ENCODE results near the gene DENND10.

Gene DENND10

DNA sequence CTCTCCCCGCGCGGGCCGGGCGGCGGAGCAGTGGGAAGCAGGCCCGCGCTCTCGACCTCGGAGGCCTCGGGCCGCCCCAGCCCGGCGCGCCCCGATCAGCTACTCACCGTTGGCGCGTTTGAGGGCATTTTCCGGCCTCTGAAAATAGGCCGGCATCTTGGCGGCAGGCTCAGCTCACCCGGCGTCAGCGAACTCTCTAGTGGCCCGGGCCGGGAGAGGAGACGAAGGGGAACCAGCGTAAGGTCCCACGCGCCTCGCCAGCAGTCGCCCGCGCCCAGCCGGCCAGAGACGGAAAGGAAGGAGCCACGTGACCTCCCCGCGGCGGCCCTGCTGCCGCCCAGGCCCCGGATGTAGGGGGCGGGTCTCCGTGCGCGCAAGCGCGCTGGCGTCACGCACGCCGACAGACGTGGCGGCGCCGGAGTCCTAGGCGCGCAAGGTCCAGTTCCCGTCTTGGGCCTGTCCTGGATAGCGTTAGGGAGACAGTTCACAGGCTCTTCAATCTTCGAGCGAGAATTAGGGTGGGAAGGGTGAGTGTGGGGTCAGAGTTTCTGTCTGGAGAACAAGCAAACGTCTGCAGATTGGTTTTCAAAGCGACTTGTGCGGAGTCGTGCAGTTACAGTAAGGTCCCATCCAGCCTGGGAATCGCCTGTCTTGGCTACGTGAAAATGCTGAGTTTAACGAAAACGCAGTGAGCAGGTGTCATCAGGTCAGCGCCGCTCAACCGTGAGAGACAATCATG, 23.2 kb upstream of the DENND10 start, which contains the start of gene EIF3A:
Gene EIF3A (minus strand): TSS at position 297 of the 739 bp plus-strand sequence. CDS start 141 bp downstream, at position 156.
- ATAC-seq, result peak; percentile 88
- TF ChIP-seq ZNF8 (CRISPR knock-in tag; IDR thresholded peaks at IDR 0.05) (no peak), ZFP3 (CRISPR knock-in tag; IDR thresholded peaks at IDR 0.05) (no peak), PATZ1 (CRISPR knock-in tag; IDR thresholded peaks at IDR 0.05; ENCODE audit: borderline replicate concordance) (no peak), CSDC2 (CRISPR knock-in tag; IDR thresholded peaks at IDR 0.05) (no peak; the same call in 1 of the 2 replicates), ARNTL (CRISPR knock-in tag; IDR thresholded peaks at IDR 0.05; ENCODE audit: borderline replicate concordance, low read depth) (no peak), ZFP30 (CRISPR knock-in tag; IDR thresholded peaks at IDR 0.05) (no peak), ZC3H10 (CRISPR knock-in tag; IDR thresholded peaks at IDR 0.05) (no peak), PPARA (CRISPR knock-in tag; IDR thresholded peaks at IDR 0.05; ENCODE audit: borderline replicate concordance) (no peak), TOX (CRISPR knock-in tag; IDR thresholded peaks at IDR 0.05; ENCODE audit: borderline replicate concordance) (no peak), OSR1 (CRISPR knock-in tag; IDR thresholded peaks at IDR 0.05) (no peak)

DNA sequence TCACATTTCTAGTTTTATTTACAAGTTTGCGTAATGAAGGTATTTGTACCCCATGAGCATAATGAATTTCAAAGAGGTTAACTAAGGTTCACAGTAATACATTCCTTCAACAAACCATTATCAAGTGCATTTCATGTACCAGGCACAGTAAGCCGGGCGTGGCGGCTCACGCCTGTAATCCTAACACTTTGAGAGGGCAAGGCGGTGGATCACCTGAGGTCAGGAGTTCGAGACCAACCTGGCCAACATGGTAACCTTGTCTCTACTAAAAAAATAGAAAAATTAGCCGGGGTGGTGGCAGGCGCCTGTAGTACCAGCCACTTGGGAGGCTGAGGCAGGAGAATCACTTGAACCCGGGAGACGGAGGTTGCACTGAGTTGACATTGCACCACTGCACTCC, 19.0 kb upstream of the DENND10 start:
- no peak for TF ChIP-seq ZFP3 (CRISPR knock-in tag; IDR thresholded peaks at IDR 0.05)
- no peak for TF ChIP-seq ESRRG (CRISPR knock-in tag; IDR thresholded peaks at IDR 0.05)
- TF ChIP-seq POU6F1 (CRISPR knock-in tag; IDR thresholded peaks at IDR 0.05; ENCODE audit: borderline replicate concordance, low read depth), result no peak
- TF ChIP-seq ZNF565 (CRISPR knock-in tag; conservative IDR thresholded peaks at IDR 0.05; ENCODE audit: low read depth), result no peak
- TF ChIP-seq PATZ1 (CRISPR knock-in tag; IDR thresholded peaks at IDR 0.05; ENCODE audit: borderline replicate concordance), result no peak
- no peak for TF ChIP-seq ZFP30 (CRISPR knock-in tag; IDR thresholded peaks at IDR 0.05)
- TF ChIP-seq TSHZ2 (CRISPR knock-in tag; IDR thresholded peaks at IDR 0.05), result no peak
- no peak for TF ChIP-seq ZNF70 (CRISPR knock-in tag; IDR thresholded peaks at IDR 0.05)
- TF ChIP-seq TCF4 (CRISPR knock-in tag; IDR thresholded peaks at IDR 0.05; ENCODE audit: borderline replicate concordance), result no peak
- TF ChIP-seq CSRNP3 (CRISPR knock-in tag; IDR thresholded peaks at IDR 0.05), result no peak
- TF ChIP-seq TOX (CRISPR knock-in tag; IDR thresholded peaks at IDR 0.05; ENCODE audit: borderline replicate concordance), result no peak
- no peak for TF ChIP-seq RARB (CRISPR knock-in tag; IDR thresholded peaks at IDR 0.05)
- TF ChIP-seq GLIS3 (CRISPR knock-in tag; IDR thresholded peaks at IDR 0.05), result no peak
- no peak for TF ChIP-seq PPARA (CRISPR knock-in tag; IDR thresholded peaks at IDR 0.05; ENCODE audit: borderline replicate concordance)
- TF ChIP-seq ISL1 (CRISPR knock-in tag; IDR thresholded peaks at IDR 0.05), result no peak
- TF ChIP-seq BACH2 (CRISPR knock-in tag; IDR thresholded peaks at IDR 0.05; ENCODE audit: borderline replicate concordance), result no peak
- TF ChIP-seq ZC3H10 (CRISPR knock-in tag; IDR thresholded peaks at IDR 0.05), result no peak
- TF ChIP-seq, protein P1, sequence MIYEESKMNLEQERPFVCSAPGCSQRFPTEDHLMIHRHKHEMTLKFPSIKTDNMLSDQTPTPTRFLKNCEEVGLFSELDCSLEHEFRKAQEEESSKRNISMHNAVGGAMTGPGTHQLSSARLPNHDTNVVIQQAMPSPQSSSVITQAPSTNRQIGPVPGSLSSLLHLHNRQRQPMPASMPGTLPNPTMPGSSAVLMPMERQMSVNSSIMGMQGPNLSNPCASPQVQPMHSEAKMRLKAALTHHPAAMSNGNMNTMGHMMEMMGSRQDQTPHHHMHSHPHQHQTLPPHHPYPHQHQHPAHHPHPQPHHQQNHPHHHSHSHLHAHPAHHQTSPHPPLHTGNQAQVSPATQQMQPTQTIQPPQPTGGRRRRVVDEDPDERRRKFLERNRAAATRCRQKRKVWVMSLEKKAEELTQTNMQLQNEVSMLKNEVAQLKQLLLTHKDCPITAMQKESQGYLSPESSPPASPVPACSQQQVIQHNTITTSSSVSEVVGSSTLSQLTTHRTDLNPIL (CRISPR knock-in tag; IDR thresholded peaks at IDR 0.05; ENCODE audit: low read depth), result no peak
- TF ChIP-seq ARNTL (CRISPR knock-in tag; IDR thresholded peaks at IDR 0.05; ENCODE audit: borderline replicate concordance, low read depth), result no peak
- TF ChIP-seq CSDC2 (CRISPR knock-in tag; IDR thresholded peaks at IDR 0.05), result no peak
- ATAC-seq, result no peak
